GM12872 (cell line): ENCODE results near the gene MAPK9.

Experiments
- TF ChIP-seq, protein P1 (sequence below): IDR thresholded peaks from 3 replicates; pipeline ENCODE4 v1.5.1; 2011; ENCODE audit warnings: low read depth, mild to moderate bottlenecking, low read length, moderate library complexity; ENCODE audit not compliant: insufficient read depth

MAPK9 gene

GRCh38 chr5:180323160-180323559 lies 31.3 kb upstream of the MAPK9 start:
- TF ChIP-seq, protein P1, sequence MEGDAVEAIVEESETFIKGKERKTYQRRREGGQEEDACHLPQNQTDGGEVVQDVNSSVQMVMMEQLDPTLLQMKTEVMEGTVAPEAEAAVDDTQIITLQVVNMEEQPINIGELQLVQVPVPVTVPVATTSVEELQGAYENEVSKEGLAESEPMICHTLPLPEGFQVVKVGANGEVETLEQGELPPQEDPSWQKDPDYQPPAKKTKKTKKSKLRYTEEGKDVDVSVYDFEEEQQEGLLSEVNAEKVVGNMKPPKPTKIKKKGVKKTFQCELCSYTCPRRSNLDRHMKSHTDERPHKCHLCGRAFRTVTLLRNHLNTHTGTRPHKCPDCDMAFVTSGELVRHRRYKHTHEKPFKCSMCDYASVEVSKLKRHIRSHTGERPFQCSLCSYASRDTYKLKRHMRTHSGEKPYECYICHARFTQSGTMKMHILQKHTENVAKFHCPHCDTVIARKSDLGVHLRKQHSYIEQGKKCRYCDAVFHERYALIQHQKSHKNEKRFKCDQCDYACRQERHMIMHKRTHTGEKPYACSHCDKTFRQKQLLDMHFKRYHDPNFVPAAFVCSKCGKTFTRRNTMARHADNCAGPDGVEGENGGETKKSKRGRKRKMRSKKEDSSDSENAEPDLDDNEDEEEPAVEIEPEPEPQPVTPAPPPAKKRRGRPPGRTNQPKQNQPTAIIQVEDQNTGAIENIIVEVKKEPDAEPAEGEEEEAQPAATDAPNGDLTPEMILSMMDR, result no peak

- TF ChIP-seq, protein P1, result no peak
Observed at GRCh38 chr5:180318456-180319089, 26.7 kb upstream of the MAPK9 start.

- TF ChIP-seq, protein P1, result no peak
Observed at GRCh38 chr5:180316586-180316985, 24.7 kb upstream of the MAPK9 start.

DNA sequence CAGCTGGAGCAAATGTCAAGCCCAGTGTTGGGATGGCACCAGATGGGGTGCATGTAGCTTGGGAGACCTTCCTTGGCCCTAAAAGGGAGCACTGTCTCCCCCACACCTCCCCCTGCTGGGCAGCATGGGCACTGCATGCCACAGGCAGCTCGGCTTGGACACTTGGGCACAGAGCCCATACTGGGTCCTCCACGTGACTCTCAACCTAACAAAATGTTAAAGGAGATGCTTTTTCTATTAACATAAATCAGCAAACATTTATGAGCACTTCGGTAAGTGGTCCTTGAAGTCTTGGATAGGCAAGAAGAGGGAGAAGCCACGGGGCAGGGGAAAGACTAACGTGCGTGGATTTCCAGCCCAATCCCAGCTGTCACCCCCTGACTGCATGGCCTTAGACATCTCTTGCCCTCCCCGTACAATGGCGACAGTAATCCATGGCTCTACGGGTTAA lies 23.9 kb upstream of the MAPK9 start:
- TF ChIP-seq, protein P1, result peak; percentile 99

DNA sequence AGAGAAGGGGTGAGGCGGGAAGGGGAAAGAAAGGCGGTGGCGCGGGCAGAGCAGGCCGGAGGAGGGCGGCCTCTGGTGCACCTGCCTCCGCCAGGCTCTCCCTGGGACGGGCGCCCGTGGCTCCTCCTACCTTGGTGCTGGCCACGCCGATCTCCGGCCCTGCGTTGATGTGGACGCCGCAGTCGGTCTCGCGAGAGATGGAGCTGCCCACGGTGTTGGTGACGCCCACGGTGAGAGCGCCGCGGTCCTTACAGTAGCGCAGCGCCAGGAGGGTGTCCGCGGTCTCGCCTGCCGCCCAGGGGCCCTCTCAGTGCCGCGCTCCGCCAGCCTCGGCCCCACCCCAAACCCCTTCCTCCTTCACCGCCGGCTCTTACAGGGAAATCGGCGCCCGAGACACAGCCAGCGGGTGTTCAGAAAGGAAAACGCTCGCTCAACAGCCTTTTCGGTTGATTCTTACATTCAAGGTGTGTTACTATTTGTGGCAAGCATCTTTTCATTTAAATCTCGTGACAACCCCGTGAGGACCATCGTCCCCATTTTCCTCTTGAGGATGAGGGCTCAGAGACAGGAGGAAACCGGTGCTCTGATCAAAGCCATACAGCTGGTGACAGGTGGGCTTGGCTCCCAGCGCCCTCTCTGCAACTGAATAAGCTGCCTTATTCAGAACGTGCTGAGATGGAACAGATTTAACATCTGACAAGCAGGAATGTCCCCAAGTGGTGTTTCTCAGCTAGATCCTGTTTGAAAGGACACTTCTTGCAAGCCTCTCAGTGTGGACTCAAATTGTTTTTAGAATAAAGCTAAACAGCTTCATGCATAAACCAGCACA lies 22.0 kb upstream of the MAPK9 start:
- TF ChIP-seq, protein P1, result no peak

DNA sequence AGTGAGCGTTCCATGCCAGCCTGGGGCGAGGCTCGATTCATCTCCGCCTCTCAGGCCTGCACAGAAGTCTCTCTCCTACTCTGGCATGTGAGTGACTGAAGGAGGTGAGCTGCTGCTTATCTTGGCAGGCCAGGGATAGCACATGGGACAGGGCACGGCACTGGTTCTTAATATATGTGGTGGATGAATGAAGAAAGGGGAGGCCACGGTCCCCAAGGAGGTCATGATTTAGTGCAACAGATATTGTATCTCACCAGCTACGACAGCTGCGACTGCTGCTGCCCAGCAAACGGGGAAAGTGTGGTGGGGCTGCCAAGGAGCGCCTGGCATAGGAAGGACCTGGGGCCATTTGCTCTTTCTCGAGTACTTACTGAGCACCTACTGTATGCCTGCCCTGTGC lies 19.3 kb upstream of the MAPK9 start:
- TF ChIP-seq, protein P1, result no peak

- TF ChIP-seq, protein P1, result no peak
Observed at GRCh38 chr5:180306796-180307195, 14.9 kb upstream of the MAPK9 start.
